ENCODE data around the gene GARIN5B. TPM values are rescaled to one million over a fixed set of nuclear protein-coding genes. Genes with fewer than 3 reads are reported as not detected.
A peak's percentile ranks its signal among the peaks of the same experiment; 100 is the strongest.

The GARIN5B gene
- polyA plus RNA-seq, 2 of the 4 experiments (the other 2 are of a cell fraction): 0.05 TPM; not detected in 1

GRCh38 chr19:55360902-55361301 lies 2.2 kb downstream of the GARIN5B start:
- H3K9me3 ChIP-seq: no peaks in the 10 kb centered on the region
- no peak for FAIRE-seq
- TF ChIP-seq POLR2AphosphoS2 (conservative IDR thresholded peaks at IDR 0.05; ENCODE audit: low read length): no peak
- no peak for TF ChIP-seq CTCF (IDR thresholded peaks at IDR 0.05)
- TF ChIP-seq ATOH8 (CRISPR knock-in tag; IDR thresholded peaks at IDR 0.05; ENCODE audit: low read depth): no peak
- no peak for TF ChIP-seq EHMT2 (IDR thresholded peaks at IDR 0.05; ENCODE audit: low read depth)
- TF ChIP-seq NR3C1 (IDR thresholded peaks at IDR 0.05): no peak
- TF ChIP-seq POLR2A (IDR thresholded peaks at IDR 0.05; ENCODE audit: low read length): no peak
- TF ChIP-seq ZC3H11A (IDR thresholded peaks at IDR 0.05): no peak
- TF ChIP-seq MAZ (IDR thresholded peaks at IDR 0.05; ENCODE audit: borderline replicate concordance, low read depth, low read length): no peak
- TF ChIP-seq HOXA7 (CRISPR knock-in tag; IDR thresholded peaks at IDR 0.05): no peak
- TF ChIP-seq E2F6 (IDR thresholded peaks at IDR 0.05; ENCODE audit: borderline replicate concordance, low read depth): no peak
- TF ChIP-seq GATA3 (IDR thresholded peaks at IDR 0.05; ENCODE audit: borderline replicate concordance): no peak
- TF ChIP-seq ESRRA (IDR thresholded peaks at IDR 0.05; ENCODE audit: borderline replicate concordance, low read length): no peak
- TF ChIP-seq CBX2 (IDR thresholded peaks at IDR 0.05; ENCODE audit: borderline replicate concordance, low read depth): no peak
- ChIA-PET POLR2A (no interaction called here), CTCF (interaction anchor here (1.2 to 14.8 kb wide), 4 partner anchors 21 to 69 kb away, joined by 3 to 105 read pairs (median 8); partner anchors contain the start of genes KMT5C and TMEM238)
- peaks cover 23% of the 10 kb centered on the region for H3K4me1 ChIP-seq
- no peak overlapping the region for H3K4me2 ChIP-seq
- no peak for ATAC-seq
- H3K4me3 ChIP-seq: no peak overlapping the region
- H3K27ac ChIP-seq: 0 out of 6 replicates have a peak overlapping the region, but pooled peaks of 1 of the 2 experiments have one; percentile 19
- no peak for DNase-seq (ENCODE audit: low read depth in 1 of 2, low spot score in 1 of 2)
- WGBS (ENCODE audit: missing lambda C conversion rate): 92% methylated on average over 16 of the region's 16 CpGs

- FAIRE-seq (no peak), DNase-seq (ENCODE audit: low read depth in 1 of 2, low spot score in 1 of 2) (no peak), ATAC-seq (no peak)
- Histone ChIP-seq H3K4me2 (no peak overlapping the region), H3K9me3 (no peaks in the 10 kb centered on the region), H3K27ac (no peak overlapping the region), H3K4me1 (peaks cover 22% of the 10 kb centered on the region), H3K4me3 (no peak overlapping the region)
- WGBS (ENCODE audit: missing lambda C conversion rate): 82% methylated on average over 29 of the region's 32 CpGs
- ChIA-PET POLR2A (interaction anchor here (0.7 kb wide), 1 partner anchor 79 kb away, joined by 6 read pairs; no protein-coding TSS in a partner anchor), CTCF (interaction anchor here (0.9 to 14.8 kb wide), 10 partner anchors 8 to 218 kb away, joined by 3 to 105 read pairs (median 4); partner anchors contain the start of genes IL11 and KMT5C)
- TF ChIP-seq HOXA7 (CRISPR knock-in tag; IDR thresholded peaks at IDR 0.05) (no peak), KDM1A (IDR thresholded peaks at IDR 0.05; ENCODE audit: low read depth) (no peak), RAD21 (conservative IDR thresholded peaks at IDR 0.05 in 1 of 2, IDR thresholded peaks at IDR 0.05 in 1 of 2) (no peak), POLR2AphosphoS2 (conservative IDR thresholded peaks at IDR 0.05; ENCODE audit: low read length) (no peak), JUNB (IDR thresholded peaks at IDR 0.05) (no peak), MAX (IDR thresholded peaks at IDR 0.05) (no peak), TP53 (CRISPR knock-in tag; IDR thresholded peaks at IDR 0.05) (no peak), RARB (CRISPR knock-in tag; IDR thresholded peaks at IDR 0.05) (no peak), CTCF (IDR thresholded peaks at IDR 0.05) (no peak), PHF8 (IDR thresholded peaks at IDR 0.05; ENCODE audit: borderline replicate concordance, low read depth) (no peak), RNF2 (IDR thresholded peaks at IDR 0.05; ENCODE audit: borderline replicate concordance, low read depth) (no peak), E2F6 (IDR thresholded peaks at IDR 0.05; ENCODE audit: borderline replicate concordance, low read depth) (no peak), USF2 (IDR thresholded peaks at IDR 0.05) (no peak), FOXS1 (CRISPR knock-in tag; IDR thresholded peaks at IDR 0.05) (no peak), SREBF2 (IDR thresholded peaks at IDR 0.05) (no peak), HEYL (CRISPR knock-in tag; IDR thresholded peaks at IDR 0.05) (no peak), MAZ (IDR thresholded peaks at IDR 0.05; ENCODE audit: borderline replicate concordance, low read depth, low read length) (no peak), EHF (CRISPR knock-in tag; IDR thresholded peaks at IDR 0.05) (no peak)
Measured at GRCh38 chr19:55358943-55359908, 3.8 kb downstream of the GARIN5B start.

Measured in A549 (cell line).